WTC11 (cell line): Measurements from ENCODE around the gene FOXK1. TPM values are rescaled to one million over a fixed set of nuclear protein-coding genes. Genes with fewer than 3 reads are reported as not detected.

ENCODE experiments used
- ATAC-seq: fragments of 200-7000 bp; cut with Tn5 transposase; 2 replicates; pipeline ENCODE4 v1.10.0; 2021; ENCODE audit warnings: mild to moderate bottlenecking, moderate library complexity
- CTCF ChIA-PET: fragments of 300-600 bp; sonication (Branson Sonifier 250); formaldehyde crosslinking; loops from one replicate; lab custom pipeline; 2021; ENCODE audit warnings: antibody characterized with exemption; lab: Charles Lee
- POLR2A ChIA-PET: fragments of 350-600 bp; sonication (Branson Sonifier 250); formaldehyde crosslinking; loops from one replicate; lab custom pipeline; 2021; ENCODE audit warnings: antibody characterized with exemption; lab: Charles Lee
- DNase-seq: peaks from one replicate; pipeline ENCODE4 v3.0.0; 2021; ENCODE audit warnings: low spot score
- H3K27ac Mint-ChIP-seq: 2 replicates; pipeline ENCODE4 v1.8.0; 2021; ENCODE audit warnings: mixed read lengths
- H3K27me3 Mint-ChIP-seq: 2 replicates; pipeline ENCODE4 v1.8.0; 2021; ENCODE audit warnings: low read depth, mild to moderate bottlenecking, moderate library complexity, mixed read lengths
- H3K36me3 Mint-ChIP-seq: 2 replicates; pipeline ENCODE4 v1.8.0; 2021; ENCODE audit warnings: mixed read lengths
- H3K4me1 Mint-ChIP-seq: 2 replicates; pipeline ENCODE4 v1.8.0; 2022; ENCODE audit warnings: mixed read lengths
- H3K4me3 Mint-ChIP-seq: 2 replicates; pipeline ENCODE4 v1.8.0; 2021; ENCODE audit warnings: mild to moderate bottlenecking, moderate library complexity, mixed read lengths
- H3K9me3 Mint-ChIP-seq: 2 replicates; pipeline ENCODE4 v1.8.0; 2021; ENCODE audit warnings: mixed read lengths
- AR ChIP-seq: fragments of 250-450 bp; sonication (Bioruptor Pico); IDR thresholded peaks from 2 replicates; pipeline ENCODE4 v1.9.0; 2021; ENCODE audit warnings: mild to moderate bottlenecking
- ATF2 ChIP-seq: sonication (generic); formaldehyde crosslinking; IDR thresholded peaks from 2 replicates; pipeline ENCODE4 v1.8.1; 2022; ENCODE audit warnings: low read depth, missing genetic modification reagents, borderline replicate concordance
- CBFB ChIP-seq: sonication (generic); formaldehyde crosslinking; IDR thresholded peaks from 2 replicates; pipeline ENCODE4 v1.8.1; 2022; ENCODE audit warnings: mild to moderate bottlenecking, low read depth, missing genetic modification reagents
- CTCF ChIP-seq: fragments of 200-600 bp; IDR thresholded peaks from 2 replicates; pipeline ENCODE4 v1.8.0; 2022; ENCODE audit warnings: antibody characterized with exemption
- ESRRA ChIP-seq: sonication (generic); formaldehyde crosslinking; IDR thresholded peaks from 2 replicates; pipeline ENCODE4 v1.8.1; 2022; ENCODE audit warnings: mild to moderate bottlenecking, missing genetic modification reagents, borderline replicate concordance
- FOXJ3 ChIP-seq: sonication (generic); formaldehyde crosslinking; IDR thresholded peaks from 2 replicates; pipeline ENCODE4 v1.9.0; 2021; ENCODE audit warnings: missing genetic modification reagents, mild to moderate bottlenecking, borderline replicate concordance
- FOXK1 ChIP-seq: sonication (generic); formaldehyde crosslinking; IDR thresholded peaks from 2 replicates; pipeline ENCODE4 v1.8.0; 2022; ENCODE audit warnings: mild to moderate bottlenecking, moderate library complexity, missing genetic modification reagents
- PRDM15 ChIP-seq: sonication (generic); formaldehyde crosslinking; IDR thresholded peaks from 2 replicates; pipeline ENCODE4 v1.8.0; 2022; ENCODE audit warnings: missing genetic modification reagents
- PRRX2 ChIP-seq: fragments of 250-450 bp; sonication (Bioruptor Pico); IDR thresholded peaks from 2 replicates; pipeline ENCODE4 v1.8.0; 2021; ENCODE audit warnings: mild to moderate bottlenecking
- ZNF121 ChIP-seq: sonication (generic); formaldehyde crosslinking; IDR thresholded peaks from 2 replicates; pipeline ENCODE4 v1.8.0; 2023; ENCODE audit warnings: missing genetic modification reagents
- ZNF219 ChIP-seq: sonication (generic); formaldehyde crosslinking; IDR thresholded peaks from 2 replicates; pipeline ENCODE4 v1.8.0; 2023; ENCODE audit warnings: missing genetic modification reagents, mild to moderate bottlenecking, borderline replicate concordance
- ZNF281 ChIP-seq: sonication (generic); formaldehyde crosslinking; IDR thresholded peaks from 2 replicates; pipeline ENCODE4 v1.8.0; 2023; ENCODE audit warnings: mild to moderate bottlenecking, missing genetic modification reagents
- ZNF396 ChIP-seq: fragments of 250-450 bp; sonication (Bioruptor Pico); IDR thresholded peaks from 2 replicates; pipeline ENCODE4 v1.8.0; 2021; ENCODE audit warnings: mild to moderate bottlenecking, moderate library complexity, borderline replicate concordance
- total RNA-seq: library from RNA; stranded (reverse); gene quantifications from 3 replicates; pipeline ENCODE4 v1.2.3, GENCODE V29; 2021

The FOXK1 gene
- total RNA-seq, 1 experiment from 2014 or later, result 21.9 TPM

GRCh38 chr7:4633012-4633411, 49.1 kb upstream of the FOXK1 start:
- no peaks in the 10 kb centered on the region for H3K9me3 Mint-ChIP-seq
- H3K4me3 Mint-ChIP-seq, result no peak overlapping the region
- TF ChIP-seq FOXJ3, result no peak
- TF ChIP-seq FOXK1 (CRISPR knock-in tag), result no peak
- no peak for TF ChIP-seq ZNF121 (CRISPR knock-in tag)
- TF ChIP-seq ZNF396 (CRISPR knock-in tag), result no peak
- TF ChIP-seq PRDM15 (CRISPR knock-in tag), result no peak
- TF ChIP-seq ZNF281 (CRISPR knock-in tag), result no peak
- ChIA-PET CTCF (interaction anchor here (0.5 to 2.6 kb wide), 4 partner anchors 16 to 407 kb away, joined by 3 to 24 read pairs (median 11); no protein-coding TSS in a partner anchor), POLR2A (no interaction called here)
- H3K36me3 Mint-ChIP-seq, result no peaks in the 10 kb centered on the region
- H3K27ac Mint-ChIP-seq, result no peak overlapping the region
- peaks cover 8% of the 10 kb centered on the region for H3K4me1 Mint-ChIP-seq
- H3K27me3 Mint-ChIP-seq, result peaks cover 69% of the 10 kb centered on the region
- ATAC-seq (no peak), DNase-seq (no peak)

- ATAC-seq (no peak), DNase-seq (no peak)
- H3K4me3 Mint-ChIP-seq, result no peak overlapping the region
- CTCF ChIA-PET, result no interaction called here
- H3K27ac Mint-ChIP-seq, result no peak overlapping the region
- peaks cover 63% of the 10 kb centered on the region for H3K27me3 Mint-ChIP-seq
- no peaks in the 10 kb centered on the region for H3K9me3 Mint-ChIP-seq
- peaks cover 8% of the 10 kb centered on the region for H3K4me1 Mint-ChIP-seq
- TF ChIP-seq CTCF, result no peak
- TF ChIP-seq AR, result no peak
- TF ChIP-seq ZNF219 (CRISPR knock-in tag), result no peak
- TF ChIP-seq ESRRA (CRISPR knock-in tag), result no peak
- no peak for TF ChIP-seq ATF2 (CRISPR knock-in tag)
- no peak for TF ChIP-seq CBFB (CRISPR knock-in tag)
- no peak for TF ChIP-seq PRRX2 (CRISPR knock-in tag)
- no peaks in the 10 kb centered on the region for H3K36me3 Mint-ChIP-seq
- POLR2A ChIA-PET, result no interaction called here
These were observed 47.9 kb upstream of the FOXK1 start for GRCh38 chr7:4634166-4634565.
